Right lobe of liver (tissue), 4 donors: ENCODE data around the gene EPHB3.

Source experiments
- POLR2A ChIP-seq: fragments of 450-650 bp; IDR thresholded peaks from one replicate; pipeline ENCODE4 v1.6.1; 2017; ENCODE audit warnings: antibody characterized with exemption, mild to moderate bottlenecking
- TF ChIP-seq, protein P1 (sequence below), 4 donors: fragments of 200-600 bp in 3 of 4; fragments of 450-650 bp in 1 of 4; IDR thresholded peaks; one replicate each; pipeline versions ENCODE4 v1.5.1 to v1.8.0; 2016 to 2022; ENCODE audit warnings: antibody characterized with exemption in 4 of 4, mild to moderate bottlenecking in 2 of 4
- donor health status: DM: no; HTN: no; CAD: no.
- donor health status: DM: no; HTN: no; CAD: no.
- donor health status: DM: no; HTN: yes; CAD: no.

DNA sequence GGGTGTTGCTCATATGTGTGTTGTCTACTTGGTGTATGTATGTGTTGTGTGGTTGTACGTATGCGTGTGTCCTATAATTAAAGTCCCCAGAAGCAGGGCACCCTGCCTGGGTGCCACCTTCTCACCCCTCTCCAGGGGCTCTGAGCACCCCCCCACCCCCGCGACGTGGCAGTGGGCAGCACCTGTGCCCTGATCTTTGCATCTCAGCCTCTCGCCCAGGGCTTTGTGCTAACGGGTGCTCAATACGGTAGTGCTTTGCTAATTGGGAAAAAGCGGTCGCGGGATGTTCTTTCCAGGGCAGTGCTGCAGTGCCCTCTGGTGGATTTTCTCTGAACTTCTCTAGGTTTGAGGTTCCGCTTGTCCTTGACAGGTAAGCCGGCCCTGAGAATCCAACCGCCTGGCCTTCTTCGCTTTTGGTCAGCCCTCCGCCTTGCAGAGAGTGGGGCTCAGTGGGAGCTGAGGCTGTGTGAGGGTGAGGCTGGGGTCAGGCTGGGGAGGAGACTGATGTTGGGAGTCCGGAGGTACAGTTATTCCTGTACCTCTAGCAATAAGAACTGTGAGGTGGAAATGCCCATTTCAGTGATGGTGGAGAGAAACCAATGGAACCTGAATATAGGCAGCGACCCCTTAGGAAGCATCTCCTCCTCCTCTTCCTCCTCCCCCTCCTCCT is 17.6 kb upstream of the EPHB3 start:
- TF ChIP-seq, protein P1, sequence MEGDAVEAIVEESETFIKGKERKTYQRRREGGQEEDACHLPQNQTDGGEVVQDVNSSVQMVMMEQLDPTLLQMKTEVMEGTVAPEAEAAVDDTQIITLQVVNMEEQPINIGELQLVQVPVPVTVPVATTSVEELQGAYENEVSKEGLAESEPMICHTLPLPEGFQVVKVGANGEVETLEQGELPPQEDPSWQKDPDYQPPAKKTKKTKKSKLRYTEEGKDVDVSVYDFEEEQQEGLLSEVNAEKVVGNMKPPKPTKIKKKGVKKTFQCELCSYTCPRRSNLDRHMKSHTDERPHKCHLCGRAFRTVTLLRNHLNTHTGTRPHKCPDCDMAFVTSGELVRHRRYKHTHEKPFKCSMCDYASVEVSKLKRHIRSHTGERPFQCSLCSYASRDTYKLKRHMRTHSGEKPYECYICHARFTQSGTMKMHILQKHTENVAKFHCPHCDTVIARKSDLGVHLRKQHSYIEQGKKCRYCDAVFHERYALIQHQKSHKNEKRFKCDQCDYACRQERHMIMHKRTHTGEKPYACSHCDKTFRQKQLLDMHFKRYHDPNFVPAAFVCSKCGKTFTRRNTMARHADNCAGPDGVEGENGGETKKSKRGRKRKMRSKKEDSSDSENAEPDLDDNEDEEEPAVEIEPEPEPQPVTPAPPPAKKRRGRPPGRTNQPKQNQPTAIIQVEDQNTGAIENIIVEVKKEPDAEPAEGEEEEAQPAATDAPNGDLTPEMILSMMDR (IDR thresholded peaks at IDR 0.05): peak; percentile 84 to 91 (median 88)
- no peak for TF ChIP-seq POLR2A
